ENCODE measurements around the gene ZNF277. TPM values are rescaled to one million over a fixed set of nuclear protein-coding genes. Genes with fewer than 3 reads are reported as not detected.

The ZNF277 gene
- total and polyA plus RNA-seq, 2 donors (not counting 3 experiments of a cell fraction or from before 2014, with no cell fraction given): 7.8 to 22.6 TPM

DNA sequence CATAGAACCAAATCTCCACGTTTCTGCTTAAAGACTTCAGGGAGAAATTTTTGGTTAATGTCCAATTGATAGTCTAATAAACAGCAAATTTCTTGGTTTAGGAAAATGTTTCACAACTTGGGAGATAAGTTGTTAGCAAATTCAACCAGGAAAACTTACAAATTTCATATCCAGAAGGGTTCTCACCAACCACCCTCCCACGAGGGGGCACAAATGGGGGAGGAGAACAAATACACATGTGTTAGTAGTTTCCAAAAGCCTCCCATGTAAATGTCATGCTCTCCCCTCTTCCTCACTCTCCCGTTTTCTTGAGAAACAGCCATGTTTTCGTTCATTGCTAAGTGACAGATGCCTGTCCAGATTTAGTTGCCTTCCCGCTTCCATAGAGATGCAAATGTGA, 10.8 kb upstream of the ZNF277 start:
- H3K79me2 ChIP-seq (ENCODE audit: control insufficient read depth, insufficient read depth, low read length): peaks cover 88% of the 10 kb centered on the region
- dilution Hi-C loops (cut with MboI; ENCODE audit: extremely low pct_ligation_motif_present, low sequenced_read_pairs) (no loop called here), intact Hi-C loops (cut with micrococcal nuclease) (no loop called here)
- no TSS peak for BruUV-seq (replicated peaks)
- H3K4me2 ChIP-seq (ENCODE audit: insufficient read depth, low read length): no peak overlapping the region
- H3K27ac ChIP-seq (ENCODE audit: insufficient read depth, low read depth, low read length): no peak overlapping the region
- CTCF ChIA-PET: interaction anchor here (0.9 kb wide), 1 partner anchor 28 kb away, joined by 3 read pairs; no protein-coding TSS in a partner anchor
- POLR2A ChIA-PET: no interaction called here
- TF ChIP-seq POLR2AphosphoS5 (IDR thresholded peaks at IDR 0.05; ENCODE audit: insufficient read depth, low read depth, low read length): no peak
- no peak for TF ChIP-seq FOS (IDR thresholded peaks at IDR 0.05; ENCODE audit: borderline replicate concordance, insufficient read depth, low read length)
- TF ChIP-seq EZH2 (IDR thresholded peaks at IDR 0.05; ENCODE audit: borderline replicate concordance, low read depth, low read length, severe bottlenecking): no peak
- TF ChIP-seq, protein P1, sequence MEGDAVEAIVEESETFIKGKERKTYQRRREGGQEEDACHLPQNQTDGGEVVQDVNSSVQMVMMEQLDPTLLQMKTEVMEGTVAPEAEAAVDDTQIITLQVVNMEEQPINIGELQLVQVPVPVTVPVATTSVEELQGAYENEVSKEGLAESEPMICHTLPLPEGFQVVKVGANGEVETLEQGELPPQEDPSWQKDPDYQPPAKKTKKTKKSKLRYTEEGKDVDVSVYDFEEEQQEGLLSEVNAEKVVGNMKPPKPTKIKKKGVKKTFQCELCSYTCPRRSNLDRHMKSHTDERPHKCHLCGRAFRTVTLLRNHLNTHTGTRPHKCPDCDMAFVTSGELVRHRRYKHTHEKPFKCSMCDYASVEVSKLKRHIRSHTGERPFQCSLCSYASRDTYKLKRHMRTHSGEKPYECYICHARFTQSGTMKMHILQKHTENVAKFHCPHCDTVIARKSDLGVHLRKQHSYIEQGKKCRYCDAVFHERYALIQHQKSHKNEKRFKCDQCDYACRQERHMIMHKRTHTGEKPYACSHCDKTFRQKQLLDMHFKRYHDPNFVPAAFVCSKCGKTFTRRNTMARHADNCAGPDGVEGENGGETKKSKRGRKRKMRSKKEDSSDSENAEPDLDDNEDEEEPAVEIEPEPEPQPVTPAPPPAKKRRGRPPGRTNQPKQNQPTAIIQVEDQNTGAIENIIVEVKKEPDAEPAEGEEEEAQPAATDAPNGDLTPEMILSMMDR (IDR thresholded peaks at IDR 0.05; ENCODE audit: extremely low read depth in 1 of 2, insufficient read depth in 1 of 2, low read depth in 1 of 2, low read length in 2 of 2): no peak
- no peak for TF ChIP-seq JUN (IDR thresholded peaks at IDR 0.05; ENCODE audit: borderline replicate concordance, insufficient read depth, insufficient read length, low read depth)
- TF ChIP-seq POLR2A (IDR thresholded peaks at IDR 0.05; ENCODE audit: low read depth, low read length): no peak
- no peak for TF ChIP-seq MAX (IDR thresholded peaks at IDR 0.05; ENCODE audit: insufficient read depth, insufficient read length)
- no peak for TF ChIP-seq MYC (IDR thresholded peaks at IDR 0.05; ENCODE audit: low read depth, low read length)
- no peak for TF ChIP-seq GATA2 (IDR thresholded peaks at IDR 0.05; ENCODE audit: insufficient read depth, insufficient read length, low read depth, low read length)
- H3K9me1 ChIP-seq (replicated peaks; ENCODE audit: control insufficient read depth, extremely low read depth, insufficient read depth, low read length): no peaks in the 10 kb centered on the region
- no peak for DNase-seq (ENCODE audit: low read depth, low spot score)
- peaks cover 72% of the 10 kb centered on the region for H3K4me1 ChIP-seq (ENCODE audit: control insufficient read depth, extremely low read depth, insufficient read depth, low read length)
- no peaks in the 10 kb centered on the region for H3K36me3 ChIP-seq (ENCODE audit: control insufficient read depth in 2 of 2, extremely low read depth in 1 of 2, insufficient read depth in 2 of 2, low read length in 2 of 2)
- no peak overlapping the region for H2AFZ ChIP-seq (ENCODE audit: low read depth, low read length)
- H4K20me1 ChIP-seq (replicated peaks; ENCODE audit: control insufficient read depth, extremely low read depth, insufficient read depth, low read length): no peaks in the 10 kb centered on the region
- H3K9ac ChIP-seq (replicated peaks; ENCODE audit: extremely low read depth, insufficient read depth, low read length): no peak overlapping the region
- no peak for FAIRE-seq
- no peak overlapping the region for H3K4me3 ChIP-seq (replicated peaks in 1 of 3; ENCODE audit: insufficient read depth in 1 of 3, low read depth in 1 of 3, low read length in 3 of 3)
- H3K27me3 ChIP-seq (ENCODE audit: control insufficient read depth in 2 of 2, insufficient read depth in 2 of 2, low read length in 2 of 2): no peaks in the 10 kb centered on the region
- no peaks in the 10 kb centered on the region for H3K9me3 ChIP-seq (replicated peaks; ENCODE audit: control insufficient read depth, insufficient read depth, low read length)

All from endothelial cell of umbilical vein (primary cell).